GM18867 (cell line): ENCODE results near the gene IFI6.

Experiments used
- ATAC-seq: cut with Tn5 transposase; IDR thresholded peaks from one replicate; pipeline ENCODE4 v1.9.1; 2021; ENCODE audit warnings: mild to moderate bottlenecking, moderate library complexity; ENCODE audit not compliant: unreplicated experiment

The IFI6 gene

GRCh38 chr1:27676410-27676809 lies 4.4 kb upstream of the IFI6 start:
- no peak for ATAC-seq

- no peak for ATAC-seq
Observed at GRCh38 chr1:27672750-27673112, 739 bp upstream of the IFI6 start.

GRCh38 chr1:27669876-27670275 lies 2.1 kb downstream of the IFI6 start:
- no peak for ATAC-seq

GRCh38 chr1:27668808-27669723 lies 2.9 kb downstream of the IFI6 start:
- peak; percentile 34 for ATAC-seq

GRCh38 chr1:27668121-27668807 lies 3.7 kb downstream of the IFI6 start:
- ATAC-seq: no peak

GRCh38 chr1:27666791-27667254 lies 5.2 kb downstream of the IFI6 start:
- no peak for ATAC-seq

- ATAC-seq: no peak
Observed at GRCh38 chr1:27666294-27666693, 5.7 kb downstream of the IFI6 start.

- no peak for ATAC-seq
Observed at GRCh38 chr1:27665016-27665651, 6.9 kb downstream of the IFI6 start.

GRCh38 chr1:27664291-27664690 lies 7.7 kb downstream of the IFI6 start:
- ATAC-seq: no peak

GRCh38 chr1:27662707-27663393 lies 9.1 kb downstream of the IFI6 start:
- ATAC-seq: peak; percentile 37

GRCh38 chr1:27662261-27662660 lies 9.7 kb downstream of the IFI6 start:
- no peak for ATAC-seq

- no peak for ATAC-seq
Observed at GRCh38 chr1:27661412-27662075, 10.4 kb downstream of the IFI6 start.

GRCh38 chr1:27660300-27660835 lies 11.6 kb downstream of the IFI6 start:
- no peak for ATAC-seq

- peak; percentile 64 for ATAC-seq
Observed at GRCh38 chr1:27659497-27660299, 12.3 kb downstream of the IFI6 start.

- ATAC-seq: peak; percentile 13
Observed at GRCh38 chr1:27658951-27659496, 13.0 kb downstream of the IFI6 start.

GRCh38 chr1:27656157-27656893 lies 15.7 kb downstream of the IFI6 start:
- ATAC-seq: no peak

GRCh38 chr1:27655151-27655937 lies 16.6 kb downstream of the IFI6 start:
- ATAC-seq: no peak
